Testis (tissue), 3 donors: ENCODE measurements around the gene MLH1. TPM values are rescaled to one million over a fixed set of nuclear protein-coding genes. Genes with fewer than 3 reads are reported as not detected.
"Not testable (repeated sequence)": the region's sequence is repeated elsewhere in the genome, so short reads cannot be mapped to it uniquely, and the experiment has no call there.

Source experiments
- DNase-seq: peaks from one replicate; pipeline ENCODE4 v3.0.0-alpha.2; 2019
- H3K27ac ChIP-seq, 2 donors: fragments of 200-600 bp; sonication (generic); one replicate each; pipeline ENCODE4 v1.5.1; 2019
- H3K27me3 ChIP-seq: fragments of 200-600 bp; sonication (generic); one replicate; pipeline ENCODE4 v1.5.1; 2019
- H3K36me3 ChIP-seq: fragments of 200-600 bp; sonication (generic); one replicate; pipeline ENCODE4 v1.5.1; 2017; ENCODE audit warnings: low read depth; ENCODE audit errors: missing control alignments
- H3K4me1 ChIP-seq: fragments of 200-600 bp; sonication (generic); one replicate; pipeline ENCODE4 v1.5.1; 2019
- H3K4me3 ChIP-seq, 2 donors: fragments of 200-600 bp; sonication (generic); one replicate each; pipeline ENCODE4 v1.5.1; 2017 to 2019
- H3K9me3 ChIP-seq: fragments of 200-600 bp; sonication (generic); one replicate; pipeline ENCODE4 v1.5.1; 2017
- CTCF ChIP-seq, 3 experiments: fragments of 450-650 bp in 2 of 3; fragments of 200-600 bp in 1 of 3; sonication (generic) in 1 of 3; IDR thresholded peaks; one replicate each; pipeline ENCODE4 v1.5.1; 2016 to 2019; ENCODE audit warnings: antibody characterized with exemption in 3 of 3, mild to moderate bottlenecking in 2 of 3, moderate library complexity in 1 of 3
- POLR2A ChIP-seq: fragments of 450-650 bp; IDR thresholded peaks from one replicate; pipeline ENCODE4 v1.6.1; 2017; ENCODE audit warnings: antibody characterized with exemption, mild to moderate bottlenecking, moderate library complexity
- WGBS, 2 donors: methylation state at CpG; one replicate each; pipeline ENCODE4 v1.1.5; 2018; 5-methylcytosine and 5-hydroxymethylcytosine counted together
- intact Hi-C: fragments of 100-400 bp; cut with DNase I; formaldehyde crosslinking; loops from one replicate; pipeline ENCODE4 v1.15.1; 2023; ENCODE audit warnings: low total_unique reads
- polyA plus RNA-seq: library from polyadenylated mRNA; stranded (reverse); fragments of 350-450 nt; fragmentation: Illumina TruSeq; extraction: RNeasy Lipid Tissue Mini Kit (QIAGEN cat#74804); gene quantifications from one replicate; pipeline ENCODE4 v1.2.3, GENCODE V29; 2014; ENCODE audit warnings: low read depth, low replicate concordance; ENCODE audit not compliant: insufficient read depth
- total RNA-seq, 2 donors: library from RNA; depleted of rRNA; stranded (reverse); fragments of >200 nt; gene quantifications; one replicate each; pipeline ENCODE4 v1.2.3, GENCODE V29; 2016

The MLH1 gene
- total and polyA plus RNA-seq, 3 donors from 2014 or later = 57.1 to 90.2 (median 64.4) TPM

GRCh38 chr3:36945333-36945980 is 47.9 kb upstream of the MLH1 start:
- 51 to 53% methylated on average over 22 to 28 of the region's 28 CpGs for WGBS, 2 donors
- DNase-seq = no peak

GRCh38 chr3:36947814-36948213 is 45.5 kb upstream of the MLH1 start:
- DNase-seq, H3K4me1 ChIP-seq, H3K36me3 ChIP-seq, H3K27me3 ChIP-seq, H3K4me3 ChIP-seq, intact Hi-C loops, H3K27ac ChIP-seq, H3K9me3 ChIP-seq: not testable (repeated sequence)
- 95 to 96% methylated on average over 5 of the region's 5 CpGs for WGBS, 2 donors

More at GRCh38 chr3:36945333-36945980, 47.9 kb upstream of the MLH1 start:
- no peak for TF ChIP-seq POLR2A
- TF ChIP-seq CTCF (IDR thresholded peaks at IDR 0.05) = no peak
- Histone ChIP-seq H3K27me3 (no peaks in the 10 kb centered on the region), H3K4me1 (peaks cover 6% of the 10 kb centered on the region), H3K4me3 (peak overlapping the region; percentile 69 to 71), H3K9me3 (no peaks in the 10 kb centered on the region), H3K27ac (no peak overlapping the region), H3K36me3 (no peaks in the 10 kb centered on the region)
- intact Hi-C loops = no loop called here

- Histone ChIP-seq H3K4me3 (no peak overlapping the region), H3K27me3 (no peaks in the 10 kb centered on the region), H3K4me1 (no peaks in the 10 kb centered on the region), H3K27ac (no peak overlapping the region), H3K36me3 (no peaks in the 10 kb centered on the region), H3K9me3 (no peaks in the 10 kb centered on the region)
- no peak for DNase-seq
- intact Hi-C loops = no loop called here
- TF ChIP-seq POLR2A (no peak), CTCF (IDR thresholded peaks at IDR 0.05) (no peak)
Measured at GRCh38 chr3:36954452-36955134, 38.7 kb upstream of the MLH1 start.

- no peak for TF ChIP-seq POLR2A
- TF ChIP-seq CTCF (IDR thresholded peaks at IDR 0.05) = no peak
- no peaks in the 10 kb centered on the region for H3K9me3 ChIP-seq
- H3K36me3 ChIP-seq = no peaks in the 10 kb centered on the region
- WGBS, 2 donors = 76 to 89% methylated on average over 3 of the region's 3 CpGs
- intact Hi-C loops = no loop called here
- no peaks in the 10 kb centered on the region for H3K4me1 ChIP-seq
- H3K27me3 ChIP-seq = no peaks in the 10 kb centered on the region
- no peak overlapping the region for H3K4me3 ChIP-seq
- DNase-seq = no peak
- H3K27ac ChIP-seq = no peak overlapping the region
Measured at GRCh38 chr3:36956155-36956554, 37.2 kb upstream of the MLH1 start.

- DNase-seq = no peak
- Histone ChIP-seq H3K27ac (no peak overlapping the region), H3K9me3 (no peaks in the 10 kb centered on the region), H3K36me3 (no peaks in the 10 kb centered on the region), H3K4me1 (no peaks in the 10 kb centered on the region), H3K4me3 (no peak overlapping the region), H3K27me3 (no peaks in the 10 kb centered on the region)
- intact Hi-C loops = no loop called here
- TF ChIP-seq POLR2A (no peak), CTCF (IDR thresholded peaks at IDR 0.05) (no peak)
- 96 to 100% methylated on average over 1 of the region's 1 CpG for WGBS, 2 donors
Measured at GRCh38 chr3:36957063-36957462, 36.3 kb upstream of the MLH1 start.
